NT2/D1 (cell line): ENCODE measurements around the gene SLC37A1.

Experiments
- DNase-seq: peaks from one replicate; pipeline ENCODE4 v3.0.0-alpha.2; 2011; ENCODE audit warnings: low read depth, low spot score
- H3K27me3 ChIP-seq: 2 replicates; pipeline ENCODE4 v1.6.0; 2011; ENCODE audit warnings: mild to moderate bottlenecking; ENCODE audit not compliant: insufficient read length, insufficient read depth
- H3K36me3 ChIP-seq: 2 replicates; pipeline ENCODE4 v1.6.1; 2011; ENCODE audit warnings: mild to moderate bottlenecking, low read length, mixed read lengths; ENCODE audit not compliant: insufficient read depth, insufficient read length
- H3K4me1 ChIP-seq: 2 replicates; pipeline ENCODE4 v1.5.1; 2011; ENCODE audit not compliant: insufficient read depth, insufficient read length
- H3K4me3 ChIP-seq: 2 replicates; pipeline ENCODE4 v1.5.1; 2011; ENCODE audit warnings: low read depth; ENCODE audit not compliant: insufficient read length
- H3K9ac ChIP-seq: 2 replicates; pipeline ENCODE4 v1.6.0; 2011; ENCODE audit warnings: low read depth; ENCODE audit not compliant: insufficient read length
- H3K9me3 ChIP-seq: 2 replicates; pipeline ENCODE4 v1.5.1; 2011; ENCODE audit warnings: mild to moderate bottlenecking, low read length; ENCODE audit not compliant: insufficient read depth
- SUZ12 ChIP-seq: IDR thresholded peaks from 2 replicates; pipeline ENCODE4 v1.6.1; 2011; ENCODE audit not compliant: insufficient read length, insufficient read depth; ENCODE audit errors: extremely low read depth
- YY1 ChIP-seq: IDR thresholded peaks from 2 replicates; pipeline ENCODE4 v1.6.1; 2011; ENCODE audit not compliant: insufficient read length, insufficient read depth
- ZNF274 ChIP-seq: IDR thresholded peaks from 2 replicates; pipeline ENCODE4 v1.6.1; 2011; ENCODE audit warnings: mild to moderate bottlenecking, low read depth, low read length

SLC37A1 gene

GRCh38 chr21:42527489-42528158, 14.0 kb downstream of the SLC37A1 start:
- Histone ChIP-seq H3K27me3 (no peaks in the 10 kb centered on the region), H3K4me3 (no peak overlapping the region), H3K4me1 (peaks cover 15% of the 10 kb centered on the region), H3K9me3 (no peaks in the 10 kb centered on the region), H3K36me3 (peaks cover 2% of the 10 kb centered on the region), H3K9ac (no peak overlapping the region)
- DNase-seq: no peak
- no peak for TF ChIP-seq ZNF274
- no peak for TF ChIP-seq SUZ12
- no peak for TF ChIP-seq YY1

- Histone ChIP-seq H3K27me3 (no peaks in the 10 kb centered on the region), H3K4me3 (no peak overlapping the region), H3K4me1 (peaks cover 8% of the 10 kb centered on the region), H3K9ac (no peak overlapping the region), H3K36me3 (peaks cover 7% of the 10 kb centered on the region), H3K9me3 (no peaks in the 10 kb centered on the region)
- TF ChIP-seq SUZ12: no peak
- TF ChIP-seq ZNF274: no peak
- no peak for TF ChIP-seq YY1
- DNase-seq: no peak
These were observed 16.5 kb downstream of the SLC37A1 start for GRCh38 chr21:42530167-42530518.

GRCh38 chr21:42531771-42532170, 18.1 kb downstream of the SLC37A1 start:
- no peak for DNase-seq
- H3K36me3 ChIP-seq: peaks cover 19% of the 10 kb centered on the region
- H3K9me3 ChIP-seq: no peaks in the 10 kb centered on the region
- no peaks in the 10 kb centered on the region for H3K27me3 ChIP-seq
- H3K4me1 ChIP-seq: peaks cover 5% of the 10 kb centered on the region
- no peak for TF ChIP-seq YY1
- no peak for TF ChIP-seq SUZ12
- no peak for TF ChIP-seq ZNF274
- no peak overlapping the region for H3K4me3 ChIP-seq
- no peak overlapping the region for H3K9ac ChIP-seq

GRCh38 chr21:42532466-42533181, 19.0 kb downstream of the SLC37A1 start:
- DNase-seq: no peak
- Histone ChIP-seq H3K4me1 (peaks cover 5% of the 10 kb centered on the region), H3K27me3 (no peaks in the 10 kb centered on the region), H3K9ac (no peak overlapping the region), H3K36me3 (peaks cover 19% of the 10 kb centered on the region), H3K9me3 (no peaks in the 10 kb centered on the region), H3K4me3 (no peak overlapping the region)
- TF ChIP-seq ZNF274: no peak
- TF ChIP-seq YY1: no peak
- no peak for TF ChIP-seq SUZ12

GRCh38 chr21:42533306-42533962, 19.8 kb downstream of the SLC37A1 start:
- DNase-seq: no peak
- H3K27me3 ChIP-seq: no peaks in the 10 kb centered on the region
- H3K4me1 ChIP-seq: peaks cover 5% of the 10 kb centered on the region
- peaks cover 19% of the 10 kb centered on the region for H3K36me3 ChIP-seq
- no peaks in the 10 kb centered on the region for H3K9me3 ChIP-seq
- no peak overlapping the region for H3K9ac ChIP-seq
- TF ChIP-seq ZNF274 (no peak), SUZ12 (no peak), YY1 (no peak)
- no peak overlapping the region for H3K4me3 ChIP-seq

GRCh38 chr21:42533963-42534355, 20.3 kb downstream of the SLC37A1 start:
- H3K9me3 ChIP-seq: no peaks in the 10 kb centered on the region
- no peak overlapping the region for H3K4me3 ChIP-seq
- H3K27me3 ChIP-seq: no peaks in the 10 kb centered on the region
- peaks cover 19% of the 10 kb centered on the region for H3K36me3 ChIP-seq
- no peak for DNase-seq
- peaks cover 5% of the 10 kb centered on the region for H3K4me1 ChIP-seq
- TF ChIP-seq YY1 (no peak), SUZ12 (no peak)
- no peak overlapping the region for H3K9ac ChIP-seq

- Histone ChIP-seq H3K9ac (no peak overlapping the region), H3K4me3 (no peak overlapping the region), H3K36me3 (peaks cover 19% of the 10 kb centered on the region), H3K27me3 (no peaks in the 10 kb centered on the region), H3K4me1 (peaks cover 5% of the 10 kb centered on the region), H3K9me3 (no peaks in the 10 kb centered on the region)
- no peak for DNase-seq
- TF ChIP-seq YY1 (no peak), ZNF274 (no peak), SUZ12 (no peak)
These were observed 21.0 kb downstream of the SLC37A1 start for GRCh38 chr21:42534421-42535378.
